ENCODE data around the gene NFIB.

The NFIB gene

DNA sequence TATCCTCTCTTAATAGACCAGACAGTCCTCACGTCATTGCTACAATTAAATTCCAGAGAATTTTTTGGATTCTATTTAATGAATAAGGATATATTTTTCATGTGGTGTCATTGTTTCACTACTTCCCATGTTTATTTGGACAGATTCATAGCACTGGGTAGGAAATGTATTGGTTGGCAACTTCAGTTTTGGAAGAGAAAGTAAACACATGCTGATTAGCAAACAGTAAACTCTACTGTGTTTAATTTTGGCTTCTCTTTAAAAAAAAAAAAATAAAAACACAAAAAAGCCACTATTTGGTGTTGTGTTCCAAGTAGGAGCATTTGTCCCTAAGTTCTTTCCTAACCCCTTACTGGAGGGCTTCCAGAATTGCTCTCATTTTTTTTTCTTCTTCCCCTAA lies 77.3 kb downstream of the NFIB start:
- no peak for DNase-seq

DNA sequence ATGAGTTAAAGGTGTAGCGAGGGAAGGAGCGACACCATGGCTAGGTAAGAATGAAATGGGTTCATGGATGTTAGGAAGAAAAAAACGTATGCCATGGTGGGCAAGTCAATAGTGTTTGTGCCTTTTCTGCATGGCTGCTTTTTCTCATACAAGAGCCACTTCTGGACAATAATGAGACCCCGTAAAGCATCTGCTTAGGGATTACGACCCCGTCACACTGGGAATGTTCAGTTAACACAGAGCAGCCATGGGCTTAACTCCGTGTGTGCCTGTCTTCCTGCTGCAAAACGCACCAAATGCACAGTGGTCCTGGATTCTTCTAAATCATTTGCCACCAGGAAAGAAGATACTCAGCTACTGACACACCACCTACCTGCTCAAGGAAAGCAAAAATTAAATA lies 81.8 kb downstream of the NFIB start:
- no peak for DNase-seq

DNA sequence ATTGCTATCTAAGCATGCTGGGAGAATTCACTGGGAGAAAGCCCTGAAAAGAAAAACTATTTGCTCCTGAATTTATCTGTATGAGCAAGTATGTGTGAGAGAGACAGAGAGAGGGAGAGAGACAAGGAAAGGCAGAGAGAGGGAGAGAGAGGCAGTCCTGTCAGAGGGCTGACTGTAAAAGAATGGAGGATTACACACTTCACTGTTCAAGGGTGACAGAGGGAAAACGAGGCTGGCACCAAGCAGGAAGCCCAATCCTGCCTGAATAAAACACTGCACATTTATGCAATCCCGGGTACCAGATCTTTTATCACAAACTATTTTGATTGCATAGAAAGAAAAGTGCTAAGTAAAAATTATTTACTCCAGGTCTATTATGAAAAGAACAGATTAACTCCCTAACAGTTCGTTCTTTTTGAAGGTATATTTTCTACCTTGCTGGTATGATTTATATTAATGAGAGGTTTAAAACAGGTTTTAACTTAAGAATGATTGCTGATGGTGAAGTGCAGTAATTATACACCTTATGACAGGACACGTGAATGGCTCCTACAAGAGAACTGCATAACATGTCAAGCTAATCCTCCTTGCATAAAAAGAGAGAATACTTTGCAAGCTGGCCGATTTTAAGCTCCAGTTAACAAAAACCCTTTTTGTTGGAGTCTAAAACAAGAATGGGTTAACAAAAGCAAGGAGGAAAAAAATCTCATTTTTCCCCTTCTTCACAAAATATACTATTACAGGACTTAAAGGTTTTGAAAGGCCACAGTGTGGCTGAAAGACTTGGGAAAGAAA lies 82.5 kb downstream of the NFIB start:
- DNase-seq: no peak

DNA sequence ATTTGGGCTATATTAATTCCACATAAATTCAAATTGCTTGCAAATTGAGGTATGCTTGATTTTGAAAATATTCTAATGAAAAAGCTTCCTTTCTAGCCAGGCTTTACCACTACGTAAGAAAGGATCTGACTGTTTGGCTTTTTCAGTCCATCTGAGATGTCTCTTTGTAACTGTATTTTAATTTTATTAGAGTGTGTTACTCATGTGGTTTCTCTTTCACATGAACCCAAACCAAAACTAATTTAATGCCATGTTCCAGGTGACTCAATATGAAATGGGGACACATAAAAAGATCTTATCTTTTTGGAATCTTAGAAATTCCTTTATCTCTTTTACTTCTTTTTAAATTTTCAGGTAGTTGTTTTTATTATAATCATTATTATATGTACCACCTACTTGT lies 85.3 kb downstream of the NFIB start:
- DNase-seq: no peak

GRCh38 chr9:14226855-14227532 lies 86.9 kb downstream of the NFIB start:
- no peak for DNase-seq

DNA sequence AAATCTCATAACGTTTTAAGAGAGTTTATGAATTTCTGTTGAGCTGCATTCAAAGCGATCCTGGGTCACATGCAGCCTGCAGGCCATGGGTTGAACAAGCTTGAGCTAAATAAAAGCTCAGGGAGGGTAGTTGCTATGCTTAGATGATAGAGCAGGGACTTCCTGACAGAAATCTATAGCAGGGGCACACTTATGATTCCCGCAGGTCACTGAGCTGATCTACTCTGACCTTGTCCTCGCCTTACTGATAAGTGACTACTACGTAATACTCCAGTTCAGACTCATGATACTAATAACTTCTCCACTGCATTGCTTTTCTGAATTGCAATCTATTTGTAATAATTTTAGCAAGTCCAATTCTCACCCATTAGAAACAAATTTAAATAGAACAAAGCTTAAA lies 90.9 kb downstream of the NFIB start:
- no peak for DNase-seq

GRCh38 chr9:14222149-14222835 lies 91.6 kb downstream of the NFIB start:
- DNase-seq: no peak

DNA sequence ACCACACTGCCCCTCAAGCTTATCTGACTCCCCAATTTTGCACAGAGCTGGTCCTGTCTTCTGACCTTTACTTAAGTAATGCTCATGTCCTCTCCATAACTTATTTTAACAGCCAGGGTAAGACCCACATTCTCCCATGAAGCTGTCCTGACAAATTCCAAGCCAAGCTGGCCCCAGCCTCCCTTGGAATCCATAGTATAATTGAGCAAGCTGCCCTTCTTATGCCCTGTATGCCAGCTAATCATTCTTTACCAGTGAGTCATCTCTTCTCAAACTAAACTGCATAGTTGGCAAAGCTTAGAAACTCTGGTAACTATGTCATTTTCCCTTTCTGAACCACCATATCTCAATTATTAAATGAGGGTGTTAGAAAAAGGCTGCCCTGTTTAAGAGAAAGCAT lies 92.4 kb downstream of the NFIB start:
- no peak for DNase-seq

GRCh38 chr9:14221119-14221518 lies 92.8 kb downstream of the NFIB start:
- DNase-seq: no peak

- DNase-seq: no peak
Measured at GRCh38 chr9:14220256-14220655, 93.7 kb downstream of the NFIB start.

DNA sequence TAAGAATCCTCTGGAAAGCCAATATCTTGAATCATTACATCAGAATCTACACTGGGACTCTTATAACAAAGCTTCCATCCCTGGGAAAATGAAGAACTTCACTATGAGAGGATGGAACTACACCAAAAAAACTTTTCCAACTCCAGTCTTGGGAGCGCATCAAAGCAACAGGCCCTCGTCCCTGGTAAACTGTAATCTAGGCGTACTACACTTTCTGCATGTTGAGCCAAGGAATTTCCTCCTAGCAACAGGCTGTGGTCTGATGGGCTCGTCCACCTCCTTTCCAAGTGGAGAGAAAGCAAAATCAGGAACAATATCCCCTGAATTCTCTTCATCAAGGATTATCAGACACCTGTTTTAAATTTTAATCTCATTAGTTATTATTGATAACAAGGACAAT lies 94.1 kb downstream of the NFIB start:
- no peak for DNase-seq

DNA sequence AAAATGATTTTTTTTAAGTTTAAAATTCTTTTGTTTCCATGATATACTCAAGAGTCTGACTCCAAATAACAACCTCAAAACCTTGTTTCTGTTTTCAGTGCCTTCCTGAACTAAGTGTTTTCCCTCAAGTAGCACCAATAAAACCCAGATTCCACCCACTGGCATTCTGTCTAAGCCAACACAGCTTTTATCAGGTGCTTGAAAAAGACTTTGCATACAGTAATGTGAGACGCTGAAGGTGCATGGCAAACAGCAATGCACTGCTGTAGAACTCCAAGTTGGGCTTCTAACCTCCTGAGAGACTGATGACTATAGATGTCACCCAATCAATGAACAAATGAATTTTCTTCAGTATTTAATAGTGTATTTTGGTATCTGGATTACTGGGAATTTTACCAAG lies 95.7 kb downstream of the NFIB start:
- DNase-seq: no peak

DNA sequence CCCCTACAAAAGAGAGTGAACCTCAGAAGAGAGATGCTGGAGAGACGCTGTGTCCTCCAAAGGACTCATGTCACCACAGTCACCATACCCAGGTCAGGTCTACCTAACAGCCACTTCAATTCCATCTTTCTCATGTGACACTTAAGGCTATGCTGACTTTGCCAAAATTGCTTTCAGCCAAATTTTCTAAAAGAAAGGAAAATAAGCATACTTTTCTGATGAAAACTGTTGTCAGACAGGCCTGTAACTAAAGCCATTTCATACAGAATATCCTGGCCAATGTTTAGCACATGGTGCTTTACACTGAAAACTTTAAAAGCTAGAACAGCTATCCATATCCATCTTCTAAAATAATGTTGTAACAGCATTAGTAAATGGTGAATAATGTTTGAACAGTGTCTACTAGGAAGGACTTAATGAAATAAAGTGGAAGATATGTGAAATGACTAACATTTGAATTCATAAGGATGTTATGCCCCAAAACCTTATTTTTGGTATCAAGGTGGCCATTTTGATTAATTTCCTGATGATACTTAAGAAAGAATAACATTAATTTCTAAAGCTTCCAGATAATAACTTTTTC lies 97.2 kb downstream of the NFIB start:
- DNase-seq: no peak

GRCh38 chr9:14215614-14216013 lies 98.3 kb downstream of the NFIB start:
- no peak for DNase-seq

DNA sequence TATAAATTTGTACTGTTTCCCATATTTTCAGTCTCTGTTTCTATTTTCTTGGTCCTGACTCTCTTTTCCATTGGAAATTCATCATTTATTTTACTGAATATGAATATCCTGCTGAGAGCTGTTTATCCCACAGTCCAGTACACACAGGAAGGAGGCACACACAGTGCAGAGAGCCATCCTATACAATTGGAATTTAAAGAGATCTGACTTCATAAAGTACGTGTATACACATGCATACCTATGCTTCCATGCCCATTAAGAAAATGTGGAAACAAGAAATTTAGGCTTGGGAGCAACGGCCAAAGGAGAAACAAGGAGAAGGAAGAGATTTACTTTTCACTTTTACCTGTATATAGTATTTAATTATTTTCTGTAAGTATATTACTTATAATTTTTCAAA lies 99.2 kb downstream of the NFIB start:
- DNase-seq: no peak

DNA sequence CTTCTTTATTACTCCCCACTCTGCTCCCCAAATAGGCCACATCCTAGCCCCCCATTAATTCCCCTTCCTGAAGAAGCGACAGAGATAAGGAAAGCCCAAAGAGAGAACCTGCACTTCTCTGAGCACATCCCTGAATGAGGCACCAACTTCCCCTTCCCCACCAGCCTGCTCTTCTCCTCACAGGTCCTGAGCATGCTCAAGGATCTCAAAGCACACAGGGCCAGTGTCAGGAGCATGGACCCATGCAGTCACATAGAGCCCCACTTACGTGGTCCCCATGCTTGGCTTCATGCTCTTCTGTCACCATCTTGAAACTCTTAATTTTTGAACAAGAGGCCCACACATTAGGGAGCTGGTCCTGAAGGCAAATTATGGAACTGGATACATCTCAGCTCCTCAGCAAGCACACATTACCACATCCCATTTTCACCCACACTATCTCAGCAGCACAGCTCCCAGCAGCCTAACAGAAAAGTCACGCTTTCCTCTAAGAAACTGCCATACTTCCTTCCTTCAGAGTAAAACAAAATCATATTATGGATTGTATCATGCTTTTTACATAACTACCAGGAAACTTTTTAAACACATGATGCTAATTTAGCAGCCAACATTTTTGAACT lies 99.8 kb downstream of the NFIB start:
- DNase-seq: no peak

DNA sequence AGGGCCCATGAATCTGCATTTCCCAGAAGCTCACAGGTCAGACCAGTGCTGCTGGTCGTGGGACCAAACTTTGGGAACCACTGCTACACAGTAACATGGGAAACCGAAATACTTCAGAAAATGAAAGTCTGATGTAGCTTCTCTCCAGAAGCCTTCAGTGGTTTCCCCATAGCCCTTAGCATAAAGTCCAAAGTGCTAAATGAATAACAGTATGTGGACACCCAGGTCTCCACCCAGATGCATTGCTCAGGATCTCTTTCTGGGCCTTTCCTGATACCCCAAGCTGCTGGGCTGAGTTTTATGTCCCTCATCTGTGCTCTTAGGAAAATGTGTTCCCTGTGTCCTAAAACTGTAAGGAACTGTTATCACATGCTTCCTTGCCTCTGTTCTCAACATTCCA lies 100.4 kb downstream of the NFIB start:
- DNase-seq: no peak

DNA sequence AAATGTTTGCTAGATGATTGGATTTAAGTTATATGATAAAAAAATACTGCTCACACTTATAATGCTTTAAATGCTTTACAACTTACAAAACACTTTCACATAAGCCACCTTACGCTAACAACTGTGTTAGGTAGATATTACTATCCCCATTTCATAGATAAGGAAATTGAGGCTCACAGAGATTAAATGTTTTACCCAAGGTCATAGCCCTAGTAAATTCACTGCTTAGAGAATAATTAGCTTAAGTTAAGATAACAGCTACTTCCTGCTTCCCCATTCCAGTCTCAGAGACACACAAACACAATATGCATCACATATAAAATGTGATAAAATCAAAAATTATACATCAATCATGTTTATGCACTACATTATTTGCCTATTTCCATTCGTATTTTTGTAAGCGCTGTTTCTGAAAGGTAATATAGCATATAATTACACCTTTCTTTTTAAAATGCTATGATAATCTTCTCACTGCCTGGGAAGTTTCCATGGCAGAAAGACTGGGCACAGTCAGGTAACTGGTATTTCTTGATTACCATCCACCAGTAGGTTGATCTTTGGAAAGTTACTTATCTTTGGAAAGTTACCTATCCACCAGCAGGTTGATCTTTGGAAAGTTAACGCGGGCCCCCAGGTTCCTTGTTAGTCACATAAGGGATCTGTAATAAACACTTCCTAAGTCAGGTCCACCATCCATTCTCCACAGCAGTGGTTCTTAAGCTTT lies 101.1 kb downstream of the NFIB start:
- no peak for DNase-seq

GRCh38 chr9:14212077-14212476 lies 101.9 kb downstream of the NFIB start:
- no peak for DNase-seq

- DNase-seq: no peak
Measured at GRCh38 chr9:14211564-14211963, 102.4 kb downstream of the NFIB start.

DNA sequence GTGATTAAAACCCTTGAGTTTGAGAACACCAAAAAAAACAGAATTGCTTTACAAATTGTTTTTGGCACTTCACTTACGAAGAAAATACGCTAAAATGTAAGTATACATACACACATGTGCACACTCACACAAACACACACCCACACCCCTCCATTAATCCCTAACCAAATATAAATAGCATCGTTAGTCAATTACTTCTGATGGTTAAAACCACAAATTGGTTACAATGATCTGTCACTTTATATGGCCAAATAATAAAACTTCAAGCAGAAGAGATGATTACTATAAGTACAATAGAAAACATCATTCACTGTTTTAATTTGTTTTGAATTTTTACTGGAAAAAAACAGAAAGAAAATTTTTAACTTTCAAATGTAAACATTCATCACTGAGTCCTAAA lies 103.5 kb downstream of the NFIB start:
- no peak for DNase-seq

Data from activated CD4-positive, alpha-beta T cell treated with anti-CD3 and anti-CD28 coated beads, Interleukin-2, amount 50 U/mL, for 1 hour (primary cell).